ENCODE data around the gene ATP8A2. TPM values are rescaled to one million over a fixed set of nuclear protein-coding genes. Genes with fewer than 3 reads are reported as not detected.

The ATP8A2 gene
- total RNA-seq, 2 donors from 2014 or later: 0.41 to 1.6 TPM

DNA sequence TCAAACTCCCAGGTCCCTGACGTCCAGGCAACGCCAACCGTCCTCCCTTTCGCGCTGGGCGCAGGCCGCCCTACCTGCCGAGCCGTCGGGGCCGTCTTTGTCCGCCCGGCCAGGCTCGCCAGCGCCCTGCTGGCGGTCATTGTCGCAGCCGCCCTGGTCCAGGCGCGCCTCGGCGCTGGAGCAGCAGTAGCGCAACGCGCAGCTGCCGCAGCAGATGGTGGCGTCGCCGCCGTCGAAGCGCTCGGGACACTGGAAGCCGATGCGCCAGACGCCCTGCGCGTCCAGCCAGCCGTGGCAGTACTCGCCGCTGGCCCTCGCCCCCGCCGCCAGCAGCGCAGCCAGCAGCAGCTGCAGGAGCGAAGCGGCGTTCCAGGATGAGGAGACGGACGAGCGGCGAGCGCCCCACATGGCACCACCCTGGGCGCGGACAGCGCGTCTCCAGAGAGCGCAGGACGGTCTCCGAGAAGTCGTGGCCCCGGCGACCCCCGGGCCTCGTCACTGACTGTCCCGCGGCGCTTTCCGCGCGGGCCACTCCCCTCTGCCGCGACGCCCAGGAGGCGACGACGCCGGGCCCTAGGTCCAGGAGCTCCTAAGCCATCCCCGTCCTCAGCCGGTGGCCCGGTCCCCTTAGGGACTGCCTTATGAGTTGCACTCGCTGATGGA, 678.9 kb downstream of the ATP8A2 start:
- H3K4me1 ChIP-seq (ENCODE audit: control insufficient read depth in 1 of 2, low read depth in 2 of 2): peaks cover 0 to 14% of the 10 kb centered on the region in 2 donors
- ATAC-seq (ENCODE audit: insufficient number of reproducible peaks, low FRiP score, low read depth) (no peak), DNase-seq (ENCODE audit: low spot score) (no peak)
- no peaks in the 10 kb centered on the region for H3K36me3 ChIP-seq
- no peak overlapping the region for H3K27ac ChIP-seq
- TF ChIP-seq, protein P1, sequence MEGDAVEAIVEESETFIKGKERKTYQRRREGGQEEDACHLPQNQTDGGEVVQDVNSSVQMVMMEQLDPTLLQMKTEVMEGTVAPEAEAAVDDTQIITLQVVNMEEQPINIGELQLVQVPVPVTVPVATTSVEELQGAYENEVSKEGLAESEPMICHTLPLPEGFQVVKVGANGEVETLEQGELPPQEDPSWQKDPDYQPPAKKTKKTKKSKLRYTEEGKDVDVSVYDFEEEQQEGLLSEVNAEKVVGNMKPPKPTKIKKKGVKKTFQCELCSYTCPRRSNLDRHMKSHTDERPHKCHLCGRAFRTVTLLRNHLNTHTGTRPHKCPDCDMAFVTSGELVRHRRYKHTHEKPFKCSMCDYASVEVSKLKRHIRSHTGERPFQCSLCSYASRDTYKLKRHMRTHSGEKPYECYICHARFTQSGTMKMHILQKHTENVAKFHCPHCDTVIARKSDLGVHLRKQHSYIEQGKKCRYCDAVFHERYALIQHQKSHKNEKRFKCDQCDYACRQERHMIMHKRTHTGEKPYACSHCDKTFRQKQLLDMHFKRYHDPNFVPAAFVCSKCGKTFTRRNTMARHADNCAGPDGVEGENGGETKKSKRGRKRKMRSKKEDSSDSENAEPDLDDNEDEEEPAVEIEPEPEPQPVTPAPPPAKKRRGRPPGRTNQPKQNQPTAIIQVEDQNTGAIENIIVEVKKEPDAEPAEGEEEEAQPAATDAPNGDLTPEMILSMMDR (IDR thresholded peaks at IDR 0.05): no peak
- H3K9me3 ChIP-seq: no peaks in the 10 kb centered on the region
- H3K27me3 ChIP-seq (replicated peaks; ENCODE audit: insufficient read depth): peaks cover 4% of the 10 kb centered on the region
- peak overlapping the region; percentile 65 for H3K4me3 ChIP-seq

DNA sequence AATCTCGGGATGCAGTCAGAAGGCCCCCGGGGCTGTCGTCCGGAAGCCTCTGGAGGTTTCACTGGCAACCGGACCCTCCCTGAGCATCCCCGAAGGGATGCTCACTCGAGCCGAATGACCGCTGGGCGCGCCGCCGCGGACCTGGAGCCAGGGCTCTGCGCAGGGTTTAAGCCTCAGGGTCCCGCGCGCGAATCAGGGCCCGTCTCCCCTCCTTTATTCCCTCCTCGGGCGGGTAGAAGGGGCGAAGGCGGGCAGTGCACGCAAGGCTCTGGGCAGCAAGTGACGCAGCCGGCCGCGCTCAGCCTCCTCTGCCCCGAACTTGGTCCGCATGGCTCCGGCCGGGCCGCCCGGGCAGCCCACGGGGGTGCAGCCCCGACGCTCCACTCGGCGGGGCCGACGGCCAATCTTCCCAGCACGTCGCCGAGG, 679.5 kb downstream of the ATP8A2 start:
- Histone ChIP-seq H3K4me3 (peak overlapping the region; percentile 65), H3K27me3 (replicated peaks; ENCODE audit: insufficient read depth) (peaks cover 4% of the 10 kb centered on the region), H3K27ac (no peak overlapping the region), H3K4me1 (ENCODE audit: control insufficient read depth in 1 of 2, low read depth in 2 of 2) (peaks cover 0 to 14% of the 10 kb centered on the region in 2 donors), H3K36me3 (no peaks in the 10 kb centered on the region), H3K9me3 (no peaks in the 10 kb centered on the region)
- TF ChIP-seq, protein P1 (IDR thresholded peaks at IDR 0.05): no peak
- ATAC-seq (ENCODE audit: insufficient number of reproducible peaks, low FRiP score, low read depth) (peak; percentile 51), DNase-seq (ENCODE audit: low spot score) (no peak)

DNA sequence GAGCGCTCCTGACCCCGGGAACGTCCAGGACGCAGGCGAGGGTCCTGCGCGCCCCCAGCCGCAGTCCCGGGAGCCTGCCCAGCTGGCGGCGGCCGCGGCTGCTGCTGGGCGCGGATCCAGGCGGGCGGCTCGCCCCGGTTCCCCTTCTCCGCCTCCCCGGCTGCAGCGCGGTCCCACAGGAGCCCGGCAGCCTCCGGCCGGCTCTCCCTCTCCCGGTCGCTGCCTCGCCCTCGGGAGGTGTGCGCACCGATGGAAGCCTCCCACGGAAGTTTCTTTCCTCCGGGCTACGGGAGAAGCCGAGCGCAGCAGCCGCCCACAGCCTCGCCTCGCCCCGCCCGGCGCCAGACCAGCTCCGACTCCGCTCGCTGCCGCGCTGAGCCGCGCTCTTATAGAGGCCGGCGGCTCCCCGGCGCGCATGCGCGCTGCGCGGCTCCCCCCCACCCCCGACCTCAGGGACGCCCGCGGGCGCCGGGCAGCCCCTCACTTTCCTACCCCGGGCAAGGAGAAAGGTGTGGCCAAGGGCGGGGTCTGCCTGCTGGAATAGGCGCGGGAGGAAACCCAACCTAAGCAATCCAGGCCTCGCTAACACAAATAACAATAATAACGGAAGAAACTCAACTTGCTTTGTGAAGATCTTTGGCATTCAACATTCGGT, 680.0 kb downstream of the ATP8A2 start, which contains the start of gene SHISA2:
TSS of gene SHISA2 (minus strand) at position 360 of the 655 bp plus-strand sequence. CDS start 1,041 bp downstream, outside the sequence.
- ATAC-seq (ENCODE audit: insufficient number of reproducible peaks, low FRiP score, low read depth) (no peak), DNase-seq (ENCODE audit: low spot score) (no peak)
- Histone ChIP-seq H3K27me3 (replicated peaks; ENCODE audit: insufficient read depth) (peaks cover 4% of the 10 kb centered on the region), H3K27ac (no peak within 1 kb of the TSS), H3K36me3 (no peaks in the 10 kb centered on the region), H3K9me3 (no peaks in the 10 kb centered on the region), H3K4me3 (peak within 1 kb of the TSS; percentile 65), H3K4me1 (ENCODE audit: control insufficient read depth in 1 of 2, low read depth in 2 of 2) (peaks cover 0 to 14% of the 10 kb centered on the region in 2 donors)
- TF ChIP-seq, protein P1 (IDR thresholded peaks at IDR 0.05): no peak

DNA sequence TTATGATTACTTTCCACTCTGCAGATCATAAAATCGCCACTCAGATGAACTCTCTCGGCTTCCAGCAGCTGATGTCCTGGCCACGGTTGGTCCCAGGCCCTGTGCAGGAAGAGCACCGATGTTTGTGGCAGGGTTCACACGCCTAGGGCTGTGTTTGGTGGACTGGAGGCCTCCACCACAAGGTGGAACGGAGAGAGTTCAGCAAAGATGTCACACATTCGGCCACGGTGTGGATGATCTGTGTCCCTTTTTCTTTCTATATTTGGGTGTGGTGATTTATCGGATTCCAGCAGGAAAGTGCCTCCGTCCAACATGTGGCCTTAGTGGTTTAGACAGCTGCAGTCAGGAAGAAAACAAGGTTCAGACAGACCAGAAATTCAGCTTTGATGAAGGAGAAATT, 680.6 kb downstream of the ATP8A2 start:
- H3K27ac ChIP-seq: no peak overlapping the region
- H3K27me3 ChIP-seq (replicated peaks; ENCODE audit: insufficient read depth): peaks cover 4% of the 10 kb centered on the region
- no peak for DNase-seq (ENCODE audit: low spot score)
- H3K9me3 ChIP-seq: no peaks in the 10 kb centered on the region
- TF ChIP-seq, protein P1 (IDR thresholded peaks at IDR 0.05): no peak
- H3K36me3 ChIP-seq: no peaks in the 10 kb centered on the region
- H3K4me3 ChIP-seq: peak overlapping the region; percentile 65
- H3K4me1 ChIP-seq (ENCODE audit: control insufficient read depth in 1 of 2, low read depth in 2 of 2): peaks cover 0 to 14% of the 10 kb centered on the region in 2 donors
- no peak for ATAC-seq (ENCODE audit: insufficient number of reproducible peaks, low FRiP score, low read depth)

DNA sequence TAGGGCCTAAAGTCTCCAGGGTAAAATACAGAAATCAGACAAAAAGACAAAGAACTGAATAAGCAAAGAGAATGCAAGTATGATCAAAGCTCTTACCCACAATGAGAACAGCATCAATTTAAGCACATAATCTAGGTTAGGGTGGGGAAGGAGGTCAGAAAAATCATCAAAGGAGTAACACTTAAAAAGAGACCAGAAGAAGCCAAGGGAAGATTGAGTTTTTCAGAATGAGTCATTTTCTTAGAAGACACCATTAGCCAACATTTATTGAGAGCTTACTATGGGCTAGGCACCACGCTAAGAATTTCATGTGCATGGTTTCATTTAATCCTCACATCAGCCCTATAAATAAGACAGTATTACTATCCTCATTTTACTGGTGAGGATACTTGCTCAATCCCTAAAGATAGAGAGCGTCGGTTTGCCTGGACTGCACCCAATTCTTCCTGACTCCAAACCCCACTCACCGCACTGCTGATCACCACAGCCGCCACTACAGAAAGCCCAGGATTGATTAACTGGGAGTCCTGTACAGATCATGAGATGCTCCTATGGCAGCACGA, 681.7 kb downstream of the ATP8A2 start:
- H3K4me1 ChIP-seq (ENCODE audit: control insufficient read depth in 1 of 2, low read depth in 2 of 2): peaks cover 0 to 14% of the 10 kb centered on the region in 2 donors
- H3K4me3 ChIP-seq: no peak overlapping the region
- ATAC-seq (ENCODE audit: insufficient number of reproducible peaks, low FRiP score, low read depth) (no peak), DNase-seq (ENCODE audit: low spot score) (no peak)
- TF ChIP-seq, protein P1 (IDR thresholded peaks at IDR 0.05): no peak
- H3K36me3 ChIP-seq: no peaks in the 10 kb centered on the region
- H3K27ac ChIP-seq: no peak overlapping the region
- no peaks in the 10 kb centered on the region for H3K9me3 ChIP-seq
- H3K27me3 ChIP-seq (replicated peaks; ENCODE audit: insufficient read depth): peaks cover 4% of the 10 kb centered on the region
